ENCODE measurements around the gene JOSD2. TPM values are rescaled to one million over a fixed set of nuclear protein-coding genes. Genes with fewer than 3 reads are reported as not detected.
"Not testable (repeated sequence)": the region's sequence is repeated elsewhere in the genome, so short reads cannot be mapped to it uniquely, and the experiment has no call there.

The JOSD2 gene
- total RNA-seq, 2 experiments from 2014 or later: 26.2 to 27.0 TPM

DNA sequence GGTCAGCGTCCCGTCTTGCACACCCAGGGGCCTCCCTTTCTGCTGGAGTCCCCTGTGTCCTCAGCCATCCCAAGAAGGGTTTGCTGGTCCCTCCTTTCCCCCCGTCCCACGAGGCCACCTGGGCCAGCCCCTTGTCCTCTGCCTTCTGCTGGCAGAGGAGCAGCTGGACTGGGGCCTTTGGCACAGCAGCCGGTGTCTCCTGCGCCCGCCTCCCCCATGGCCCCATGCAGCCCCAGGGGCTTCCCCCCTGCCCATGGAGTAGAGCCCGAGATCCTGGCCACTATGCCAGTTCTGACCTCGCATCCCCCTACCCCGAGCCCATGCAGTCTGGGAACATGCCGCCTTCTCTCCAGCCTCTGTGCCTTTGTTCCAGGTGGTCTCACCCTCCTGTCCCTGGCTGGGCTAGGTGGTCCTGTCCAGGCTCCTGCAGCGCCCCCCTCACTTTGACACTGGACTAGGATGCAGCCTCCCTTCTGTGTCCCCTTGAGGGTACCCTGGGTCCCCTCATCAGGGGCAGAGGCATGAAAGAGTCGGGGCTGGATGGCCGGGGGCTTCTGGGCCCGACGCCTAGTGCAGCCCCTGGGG lies 28.6 kb downstream of the JOSD2 start:
- H3K9me3 Mint-ChIP-seq: peaks cover 5% of the 10 kb centered on the region
- peaks cover 42% of the 10 kb centered on the region for H3K36me3 Mint-ChIP-seq
- no peak overlapping the region for H3K4me3 Mint-ChIP-seq
- no peaks in the 10 kb centered on the region for H3K27me3 Mint-ChIP-seq
- H3K27ac Mint-ChIP-seq: no peak overlapping the region
- peaks cover 6% of the 10 kb centered on the region for H3K4me1 Mint-ChIP-seq
- no peak for DNase-seq

DNA sequence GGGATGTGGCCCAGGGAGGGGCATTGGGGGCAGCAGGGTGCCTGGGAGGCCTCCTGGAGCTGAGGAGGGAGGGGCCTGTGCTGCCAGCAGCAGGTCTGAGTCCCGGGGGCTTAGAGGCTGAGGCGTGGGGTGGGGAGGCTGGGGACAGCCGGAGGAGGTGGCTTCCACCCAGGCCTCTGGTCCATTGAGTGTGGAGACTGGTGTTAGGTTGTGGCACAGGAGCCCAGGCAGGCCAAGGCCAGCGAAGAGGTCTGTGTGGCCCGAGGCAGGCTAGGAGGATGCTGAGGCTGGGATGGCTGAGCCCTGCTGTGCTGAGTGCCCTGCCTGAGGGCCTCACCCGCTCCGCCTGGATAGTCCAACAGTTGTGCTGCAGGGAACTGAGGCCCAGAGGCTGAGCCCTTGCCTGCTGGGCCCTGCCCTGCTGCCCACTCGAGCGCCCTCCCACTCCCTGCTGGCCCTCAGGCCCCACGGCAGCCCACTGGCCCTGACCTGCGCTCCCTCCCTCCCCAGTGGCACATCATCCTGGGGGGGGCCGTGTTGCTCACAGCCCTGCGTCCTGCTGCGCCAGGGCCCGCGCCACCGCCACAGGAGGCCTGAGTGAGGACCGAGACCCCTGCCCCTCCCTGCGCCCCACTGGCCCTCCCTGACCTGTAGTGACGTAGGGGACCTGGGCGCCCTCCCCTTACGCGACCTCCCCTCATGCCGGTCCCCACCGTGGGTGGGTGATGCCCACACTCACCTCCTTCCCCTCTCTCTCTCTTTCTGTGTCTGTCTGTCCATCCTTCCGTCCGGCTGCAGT lies 29.4 kb downstream of the JOSD2 start:
- no peak for DNase-seq
- peaks cover under 1% of the 10 kb centered on the region for H3K9me3 Mint-ChIP-seq
- H3K27ac Mint-ChIP-seq: no peak overlapping the region
- H3K27me3 Mint-ChIP-seq: no peaks in the 10 kb centered on the region
- H3K4me1 Mint-ChIP-seq: peaks cover 8% of the 10 kb centered on the region
- no peak overlapping the region for H3K4me3 Mint-ChIP-seq
- H3K36me3 Mint-ChIP-seq: peaks cover 34% of the 10 kb centered on the region

DNA sequence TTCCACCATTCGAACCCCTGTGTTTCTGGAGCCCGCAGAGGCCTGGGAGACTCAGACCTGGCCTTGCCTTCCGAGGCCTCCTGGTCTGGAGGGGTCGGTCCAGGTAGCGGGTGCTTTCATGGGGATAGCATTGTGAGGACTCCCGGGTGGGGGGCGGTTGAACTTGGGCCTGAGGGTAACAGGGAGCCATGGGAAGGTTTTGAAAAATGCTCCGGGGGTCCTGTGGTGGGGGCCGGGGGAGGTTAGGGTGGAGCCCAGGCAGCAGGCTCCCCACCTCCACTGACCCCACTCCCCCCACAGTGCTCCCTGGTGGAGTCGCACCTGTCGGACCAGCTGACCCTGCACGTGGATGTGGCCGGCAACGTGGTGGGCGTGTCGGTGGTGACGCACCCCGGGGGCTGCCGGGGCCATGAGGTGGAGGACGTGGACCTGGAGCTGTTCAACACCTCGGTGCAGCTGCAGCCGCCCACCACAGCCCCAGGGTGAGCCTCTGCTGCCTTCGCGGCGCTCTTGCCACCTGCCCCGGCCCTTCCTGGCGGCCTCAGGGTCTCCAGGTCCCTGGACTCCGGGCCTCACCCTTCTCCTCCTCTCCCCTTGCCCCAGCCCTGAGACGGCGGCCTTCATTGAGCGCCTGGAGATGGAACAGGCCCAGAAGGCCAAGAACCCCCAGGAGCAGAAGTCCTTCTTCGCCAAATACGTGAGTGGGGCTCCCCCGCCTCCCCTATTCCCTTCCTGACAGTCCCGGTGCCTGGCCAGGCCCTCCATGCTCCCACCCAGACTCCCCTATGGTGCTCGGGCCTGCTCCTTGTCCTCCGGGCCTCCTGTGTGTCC lies 30.5 kb downstream of the JOSD2 start:
- DNase-seq: no peak
- Mint-ChIP-seq H3K4me3 (no peak overlapping the region), H3K27ac (peak overlapping the region; percentile 17), H3K36me3 (peaks cover 29% of the 10 kb centered on the region), H3K27me3 (no peaks in the 10 kb centered on the region), H3K4me1 (peaks cover 8% of the 10 kb centered on the region), H3K9me3 (no peaks in the 10 kb centered on the region)

DNA sequence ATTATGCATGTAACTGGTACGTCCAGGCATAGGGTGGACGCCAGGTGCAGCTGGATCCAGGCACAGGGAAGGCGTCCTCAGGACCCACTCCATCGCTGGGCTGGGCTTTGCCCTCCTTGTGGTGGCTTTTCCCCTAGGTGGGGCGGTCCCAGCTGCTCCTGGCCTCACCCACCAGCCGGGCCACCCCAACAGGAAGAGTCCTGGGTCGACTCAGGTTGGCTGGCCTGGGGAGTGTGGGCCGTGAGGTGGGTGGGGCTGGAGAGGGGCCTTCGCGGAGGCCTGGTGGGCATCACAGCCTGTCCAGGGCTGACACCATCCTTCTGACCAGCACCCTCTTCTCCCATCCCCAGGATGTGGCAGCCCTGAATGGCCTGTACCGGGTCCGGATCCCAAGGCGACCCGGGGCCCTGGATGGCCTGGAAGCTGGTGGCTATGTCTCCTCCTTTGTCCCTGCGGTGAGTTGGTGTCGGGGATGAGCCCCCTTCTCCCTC lies 31.2 kb downstream of the JOSD2 start:
- Mint-ChIP-seq H3K36me3 (peaks cover 24% of the 10 kb centered on the region), H3K27me3 (no peaks in the 10 kb centered on the region), H3K9me3 (no peaks in the 10 kb centered on the region), H3K4me3 (no peak overlapping the region), H3K27ac (no peak overlapping the region), H3K4me1 (peaks cover 8% of the 10 kb centered on the region)
- no peak for DNase-seq

DNA sequence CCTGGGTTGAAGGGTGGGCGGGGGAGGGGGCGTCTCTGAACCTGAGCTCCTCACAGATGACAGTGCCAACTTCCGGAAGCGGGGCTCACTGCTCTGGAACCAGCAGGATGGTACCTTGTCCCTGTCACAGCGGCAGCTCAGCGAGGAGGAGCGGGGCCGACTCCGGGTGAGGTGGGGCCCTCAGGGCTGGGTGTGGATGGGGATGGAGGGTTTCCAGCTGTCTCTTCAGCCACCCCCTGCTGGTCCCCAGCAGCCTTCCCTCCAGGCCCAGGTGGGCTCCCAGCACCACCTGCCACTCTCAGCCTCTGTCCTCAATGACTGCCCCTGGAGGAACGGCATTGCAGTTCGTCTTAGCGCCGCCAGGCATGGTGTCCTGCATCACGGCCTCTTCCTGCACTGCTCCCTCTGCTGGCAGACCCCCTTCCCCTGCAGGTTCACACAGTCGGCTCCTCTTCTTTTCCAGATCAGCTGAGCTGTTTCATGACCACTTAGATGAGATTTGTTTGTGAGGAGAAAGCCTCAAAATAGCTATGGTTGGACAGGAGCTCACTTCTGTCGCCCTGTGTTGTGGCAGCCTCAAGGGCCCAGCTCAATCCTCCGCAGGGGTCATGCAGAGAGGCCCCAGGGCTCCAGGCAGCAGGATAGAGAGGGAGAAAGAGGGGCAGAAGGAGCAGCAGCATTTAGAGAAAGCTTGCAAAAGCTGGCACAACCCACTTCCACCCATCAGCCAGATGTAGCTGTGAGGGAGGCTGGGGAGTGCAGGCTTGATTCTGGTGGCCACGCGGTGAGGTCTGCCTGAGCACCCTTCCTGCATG lies 31.9 kb downstream of the JOSD2 start:
- H3K9me3 Mint-ChIP-seq: no peaks in the 10 kb centered on the region
- DNase-seq: peak; percentile 34
- H3K27ac Mint-ChIP-seq: no peak overlapping the region
- H3K36me3 Mint-ChIP-seq: peaks cover 24% of the 10 kb centered on the region
- H3K27me3 Mint-ChIP-seq: no peaks in the 10 kb centered on the region
- H3K4me1 Mint-ChIP-seq: peaks cover 8% of the 10 kb centered on the region
- H3K4me3 Mint-ChIP-seq: no peak overlapping the region

DNA sequence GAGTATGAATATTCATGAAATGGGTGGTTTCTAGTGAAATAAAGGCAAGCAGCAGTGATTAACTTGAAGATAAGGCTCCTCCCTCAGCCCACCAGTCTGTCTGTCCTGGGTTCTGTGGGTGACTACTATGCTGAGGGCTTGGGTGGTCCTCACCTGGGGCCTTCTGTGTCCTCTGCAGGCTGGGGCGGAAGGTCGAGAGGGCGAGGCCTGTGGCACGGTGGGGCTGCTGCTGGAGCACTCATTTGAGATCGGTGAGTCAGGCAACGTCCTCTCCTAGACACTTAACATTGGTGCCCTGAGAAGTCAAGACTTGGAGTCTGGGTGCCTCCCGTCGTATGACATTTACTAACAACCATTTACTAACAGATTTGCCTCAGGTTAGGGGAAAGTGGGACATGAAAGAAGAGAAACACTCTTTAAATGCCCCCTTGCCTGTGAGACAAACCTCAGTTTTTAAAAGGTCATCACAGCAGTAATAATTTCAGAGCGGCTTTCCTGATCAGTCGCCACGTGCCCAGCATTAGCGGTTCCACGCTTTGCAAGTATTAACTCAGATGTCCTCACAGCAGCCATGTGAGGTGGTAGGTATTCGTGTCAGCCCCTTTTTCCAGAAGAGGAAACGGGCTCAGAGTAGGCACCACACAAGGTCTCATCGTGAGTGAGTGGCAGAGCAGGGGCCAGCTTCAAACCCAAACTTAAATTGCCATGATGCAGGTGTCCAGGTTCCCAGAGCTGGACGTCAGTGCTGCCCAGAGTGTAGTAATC lies 33.1 kb downstream of the JOSD2 start:
- peak overlapping the region; percentile 56 for H3K27ac Mint-ChIP-seq
- no peaks in the 10 kb centered on the region for H3K27me3 Mint-ChIP-seq
- H3K9me3 Mint-ChIP-seq: no peaks in the 10 kb centered on the region
- DNase-seq: no peak
- peaks cover 24% of the 10 kb centered on the region for H3K36me3 Mint-ChIP-seq
- H3K4me1 Mint-ChIP-seq: peaks cover 8% of the 10 kb centered on the region
- H3K4me3 Mint-ChIP-seq: peak overlapping the region; percentile 97

DNA sequence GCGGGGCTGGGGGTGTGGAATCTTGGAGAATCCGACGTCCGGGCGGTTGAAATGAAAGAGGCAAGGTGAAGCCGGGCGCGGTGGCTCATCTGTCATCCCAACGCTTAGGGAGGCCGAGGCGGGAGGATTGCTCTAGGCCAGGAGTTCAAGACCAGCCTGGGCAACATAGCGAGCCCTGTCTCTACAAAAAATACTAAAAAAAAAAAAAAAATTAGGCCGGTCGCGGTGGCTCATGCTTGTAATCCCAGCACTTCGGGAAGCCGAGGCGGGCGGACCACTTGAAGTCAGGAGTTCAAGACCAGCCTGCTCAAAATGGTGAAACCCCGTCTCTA lies 34.1 kb downstream of the JOSD2 start:
- Mint-ChIP-seq H3K9me3 (no peaks in the 10 kb centered on the region), H3K4me3 (peak overlapping the region; percentile 97), H3K27me3 (no peaks in the 10 kb centered on the region), H3K4me1 (peaks cover 8% of the 10 kb centered on the region), H3K27ac (peak overlapping the region; percentile 81), H3K36me3 (peaks cover 21% of the 10 kb centered on the region)
- no peak for DNase-seq

DNA sequence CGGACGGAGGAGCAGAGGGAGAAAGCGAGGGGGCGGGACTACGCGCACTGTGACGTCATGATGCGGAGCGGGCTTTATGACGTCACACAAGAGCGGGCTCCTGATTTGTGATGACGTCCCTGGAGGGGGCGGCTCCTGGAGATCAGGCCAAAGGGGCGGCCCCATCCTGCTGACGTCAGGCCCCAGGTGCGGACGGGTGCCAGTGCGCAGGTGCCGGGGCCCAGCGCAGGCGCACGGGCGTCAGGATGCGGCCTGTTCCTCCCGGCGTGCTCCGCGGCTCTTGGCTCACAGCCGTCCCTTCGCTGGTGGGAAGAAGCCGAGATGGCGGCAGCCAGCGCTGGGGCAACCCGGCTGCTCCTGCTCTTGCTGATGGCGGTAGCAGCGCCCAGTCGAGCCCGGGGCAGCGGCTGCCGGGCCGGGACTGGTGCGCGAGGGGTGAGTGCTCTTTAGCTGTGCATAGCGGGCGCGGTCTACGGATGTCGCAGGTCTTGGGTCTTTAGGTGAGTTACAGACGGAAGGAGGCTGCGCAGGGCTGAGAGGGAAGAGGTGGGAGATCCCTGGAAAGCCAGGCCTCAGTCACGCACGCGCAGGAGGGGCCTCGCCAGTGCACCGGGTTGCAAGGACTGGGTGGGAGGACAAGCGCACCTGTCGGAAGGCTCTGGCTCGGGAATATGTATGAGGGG lies 34.6 kb downstream of the JOSD2 start, which contains the start of the genes EMC10 and GARIN5A:
EMC10 (plus strand) TSS at position 284 of the 683 bp plus-strand sequence; CDS start at position 322, 38 bp downstream.
GARIN5A (minus strand) TSS at position 625 of the 683 bp plus-strand sequence; CDS start at position 165, 460 bp downstream.
- DNase-seq: peak; percentile 98
- no peaks in the 10 kb centered on the region for H3K9me3 Mint-ChIP-seq
- H3K4me1 Mint-ChIP-seq: peaks cover 8% of the 10 kb centered on the region
- H3K4me3 Mint-ChIP-seq: peak within 1 kb of the TSS; percentile 97
- H3K36me3 Mint-ChIP-seq: peaks cover 20% of the 10 kb centered on the region
- peak within 1 kb of the TSS; percentile 81 for H3K27ac Mint-ChIP-seq
- H3K27me3 Mint-ChIP-seq: no peaks in the 10 kb centered on the region

DNA sequence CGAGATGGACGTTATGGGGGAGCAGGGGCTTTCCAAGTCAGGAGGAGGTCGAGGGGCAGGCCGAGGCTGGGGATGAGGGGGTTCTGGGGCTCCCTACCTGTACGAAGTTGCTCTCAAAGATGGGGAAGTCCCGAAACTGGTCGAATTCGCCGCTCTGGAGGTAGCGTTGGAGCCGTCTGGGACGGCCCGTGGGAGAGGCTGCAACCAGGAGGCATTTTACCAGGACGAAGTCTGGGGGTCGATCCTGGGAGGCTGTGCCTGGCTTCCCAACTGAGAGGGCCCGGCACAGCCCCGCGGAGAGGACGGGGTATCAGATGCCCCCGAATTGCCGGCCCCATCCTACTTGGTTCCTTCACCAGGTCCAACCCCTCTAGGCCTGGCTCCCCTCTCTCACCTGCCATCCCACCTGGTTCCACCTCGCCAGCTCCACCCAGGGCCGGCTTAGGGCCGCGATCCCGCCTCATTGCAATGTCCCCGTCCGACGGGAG lies 35.2 kb downstream of the JOSD2 start:
- Mint-ChIP-seq H3K36me3 (peaks cover 18% of the 10 kb centered on the region), H3K27me3 (no peaks in the 10 kb centered on the region), H3K27ac (peak overlapping the region; percentile 38), H3K4me3 (peak overlapping the region; percentile 97), H3K9me3 (no peaks in the 10 kb centered on the region), H3K4me1 (peaks cover 8% of the 10 kb centered on the region)
- DNase-seq: no peak

DNA sequence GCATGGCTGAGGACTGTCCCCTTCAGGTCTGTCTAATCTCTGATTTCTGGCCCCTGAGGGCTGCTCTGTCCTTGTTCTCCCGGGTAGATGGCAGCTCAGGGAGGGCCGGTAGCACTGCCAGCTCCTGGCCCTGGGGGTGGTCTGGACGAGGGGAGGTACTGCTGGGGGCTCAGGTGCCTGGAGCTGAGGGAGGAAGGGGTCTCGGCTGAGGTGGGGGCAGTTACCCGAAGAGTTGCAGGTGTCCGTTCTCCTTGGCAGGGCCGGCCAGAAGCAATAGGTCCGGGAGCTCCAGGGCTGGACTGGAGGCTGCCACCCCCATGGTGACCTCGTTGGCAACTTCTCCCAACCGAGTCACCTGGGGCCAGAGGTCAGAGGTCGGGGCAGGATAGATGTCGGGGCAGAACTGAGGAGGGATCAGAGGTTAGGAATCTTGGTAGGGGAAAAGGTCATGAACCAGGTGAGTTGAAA lies 35.9 kb downstream of the JOSD2 start:
- Mint-ChIP-seq H3K36me3 (peaks cover 18% of the 10 kb centered on the region), H3K4me1 (peaks cover 8% of the 10 kb centered on the region), H3K27ac (peak overlapping the region; percentile 42), H3K27me3 (no peaks in the 10 kb centered on the region), H3K9me3 (no peaks in the 10 kb centered on the region), H3K4me3 (no peak overlapping the region)
- no peak for DNase-seq

DNA sequence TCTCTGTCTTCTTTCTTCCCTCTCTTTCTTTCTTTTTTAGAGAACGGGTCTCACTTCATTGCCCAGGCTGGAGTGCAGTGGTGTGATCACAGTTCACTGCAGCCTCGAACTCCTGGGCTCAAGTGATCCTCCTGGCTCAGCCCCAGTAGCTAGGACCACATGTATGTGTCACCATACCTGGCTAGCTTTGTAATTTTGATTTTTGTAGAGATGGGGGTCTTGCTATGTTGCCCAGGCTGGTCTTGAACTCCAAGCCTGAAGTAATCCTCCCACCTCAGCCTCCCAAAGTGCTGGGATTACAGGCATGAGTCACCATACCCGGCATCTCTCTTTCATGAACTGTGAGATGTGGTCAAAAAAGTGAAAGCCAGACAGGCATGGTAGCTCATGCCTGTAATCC lies 37.7 kb downstream of the JOSD2 start:
- H3K4me3 Mint-ChIP-seq: not testable (repeated sequence)

DNA sequence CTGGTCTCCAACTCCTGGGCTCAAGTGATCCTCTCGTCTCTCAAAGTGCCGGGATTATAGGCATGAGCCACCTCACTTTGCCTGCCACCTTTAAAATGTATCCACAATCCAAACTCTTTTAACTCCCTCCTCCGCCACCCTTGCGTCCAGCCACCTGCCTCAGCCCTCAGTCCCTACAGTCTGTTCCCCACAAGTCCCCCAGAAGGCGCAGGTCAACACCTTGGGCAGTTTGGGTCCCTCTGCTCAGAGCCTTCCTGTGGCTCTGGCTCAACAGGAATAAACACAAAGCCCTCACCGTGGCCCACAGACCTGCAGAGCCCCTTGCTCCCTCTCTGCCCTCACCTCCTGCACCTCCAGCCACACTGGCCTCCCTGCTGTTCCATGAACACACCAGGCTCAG lies 42.2 kb downstream of the JOSD2 start:
- no peak overlapping the region for H3K27ac Mint-ChIP-seq
- H3K27me3 Mint-ChIP-seq: no peaks in the 10 kb centered on the region
- H3K36me3 Mint-ChIP-seq: no peaks in the 10 kb centered on the region
- H3K4me1 Mint-ChIP-seq: no peaks in the 10 kb centered on the region
- H3K4me3 Mint-ChIP-seq: no peak overlapping the region
- DNase-seq: no peak
- H3K9me3 Mint-ChIP-seq: no peaks in the 10 kb centered on the region

More for the DNA sequence above, 37.7 kb downstream of the JOSD2 start:
- H3K4me1 Mint-ChIP-seq, DNase-seq, H3K9me3 Mint-ChIP-seq, H3K27me3 Mint-ChIP-seq, H3K27ac Mint-ChIP-seq: not testable (repeated sequence)
- H3K36me3 Mint-ChIP-seq: peaks cover 11% of the 10 kb centered on the region

DNA sequence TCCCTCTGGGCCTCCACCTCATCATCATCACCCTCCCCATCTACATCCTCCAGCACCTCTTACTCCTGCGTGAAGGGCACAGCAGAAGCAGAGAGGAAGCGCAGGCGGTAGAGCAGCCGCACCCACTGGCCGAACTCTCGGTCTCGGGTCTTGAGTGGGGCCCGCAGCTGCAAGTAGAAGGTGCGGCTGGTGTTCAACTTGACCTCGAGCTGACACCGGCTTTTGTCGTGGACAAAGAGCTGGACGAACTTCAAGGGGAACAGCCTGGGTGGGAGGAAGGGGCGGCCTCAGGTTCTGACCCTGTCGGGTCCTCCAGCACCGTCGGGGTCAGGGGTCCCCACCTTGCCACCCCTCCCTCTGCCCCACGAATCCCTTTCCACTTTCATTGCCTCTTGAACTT lies 43.4 kb downstream of the JOSD2 start:
- Mint-ChIP-seq H3K9me3 (no peaks in the 10 kb centered on the region), H3K4me1 (no peaks in the 10 kb centered on the region), H3K36me3 (no peaks in the 10 kb centered on the region), H3K4me3 (no peak overlapping the region), H3K27ac (no peak overlapping the region), H3K27me3 (no peaks in the 10 kb centered on the region)
- no peak for DNase-seq

All from activated naive CD8-positive, alpha-beta T cell treated with anti-CD3 and anti-CD28 coated beads for 36 hours (primary cell).